HCT116 (cell line): ENCODE measurements around the gene CA6. TPM values are rescaled to one million over a fixed set of nuclear protein-coding genes. Genes with fewer than 3 reads are reported as not detected.

Experiments used
- ATAC-seq: fragments of 200-7000 bp; cut with Tn5 transposase; 2 replicates; pipeline ENCODE4 v1.9.1; 2020; ENCODE audit warnings: mild to moderate bottlenecking, moderate library complexity
- BruUV-seq: library from RNA; stranded (reverse); fragments of 400-500 nt; replicated peaks from 2 replicates; lab custom pipeline; 2021; lab: Mats Ljungman, UMichigan
- CTCF ChIA-PET: fragments of 300-600 bp; sonication (Branson Sonifier 250); formaldehyde crosslinking; loops from one replicate; lab custom pipeline; 2021; ENCODE audit warnings: antibody characterized with exemption; lab: Charles Lee
- POLR2A ChIA-PET: fragments of 300-600, 350-600 bp; sonication (Branson Sonifier 250); formaldehyde crosslinking; loops from one replicate; lab custom pipeline; 2021; ENCODE audit warnings: antibody characterized with exemption; lab: Charles Lee
- RAD21 ChIA-PET, 2 experiments: fragments of 300-600 bp; sonication (Branson Sonifier 250); formaldehyde crosslinking; loops; one replicate each; lab custom pipeline; 2023; ENCODE audit warnings: low total read pairs in 2 of 2; ENCODE audit not compliant: uncharacterized antibody in 2 of 2, unreplicated experiment in 2 of 2, low non-redundant PET in 1 of 2; lab: Charles Lee
- DNase-seq: peaks from one replicate; pipeline ENCODE4 v3.0.0-alpha.2; 2010; ENCODE audit warnings: low read depth, low spot score
- H2AFZ ChIP-seq: fragments of 200-600 bp; shearing (Covaris generic), sonication (generic); 2 replicates; pipeline ENCODE4 v1.6.1; 2017; ENCODE audit warnings: low read depth, mixed run types, mixed read lengths, antibody characterized with exemption, low read length; ENCODE audit not compliant: poor library complexity, severe bottlenecking
- H3K27ac ChIP-seq: 2 replicates; pipeline ENCODE4 v1.5.1; 2012; ENCODE audit warnings: low read depth, low read length
- H3K27me3 ChIP-seq: fragments of 200-600 bp; sonication (generic); 2 replicates; pipeline ENCODE4 v1.6.1; 2016; ENCODE audit warnings: mixed run types, low read length, mixed read lengths; ENCODE audit not compliant: insufficient read depth
- H3K36me3 ChIP-seq, 2 experiments: fragments of 200-500 bp in 1 of 2; fragments of 200-600 bp in 1 of 2; sonication (Bioruptor generic) in 1 of 2; sonication (generic) in 1 of 2; 2 replicates each; pipeline versions ENCODE4 v1.5.1 to v1.6.1; 2014 to 2016; ENCODE audit warnings: low read length in 2 of 2, inconsistent platforms in 1 of 2, mixed read lengths in 1 of 2, mixed run types in 1 of 2; ENCODE audit not compliant: insufficient read depth in 2 of 2, control insufficient read depth in 1 of 2
- H3K4me1 ChIP-seq, 2 experiments: fragments of 200-600 bp in 1 of 2; sonication (generic) in 1 of 2; 2 replicates each; pipeline versions ENCODE4 v1.5.1 to v1.6.1; 2012 to 2017; ENCODE audit warnings: low read length in 2 of 2, inconsistent platforms in 1 of 2, mild to moderate bottlenecking in 1 of 2, mixed read lengths in 1 of 2, mixed run types in 1 of 2, moderate library complexity in 1 of 2; ENCODE audit not compliant: insufficient read depth in 2 of 2, control insufficient read depth in 1 of 2
- H3K4me2 ChIP-seq: fragments of 200-600 bp; sonication (generic); 2 replicates; pipeline ENCODE4 v1.6.1; 2017; ENCODE audit warnings: mixed run types, low read length, mixed read lengths
- H3K4me3 ChIP-seq, 2 experiments: fragments of 200-600 bp in 1 of 2; sonication (generic) in 1 of 2; replicated peaks in 1 of 2; 2 replicates each; pipeline ENCODE4 v1.5.1; 2011 to 2016; ENCODE audit warnings: low read length in 2 of 2, control low read depth in 1 of 2, low read depth in 1 of 2, mild to moderate bottlenecking in 1 of 2, mixed read lengths in 1 of 2, mixed run types in 1 of 2
- H3K79me2 ChIP-seq: fragments of 200-600 bp; sonication (generic); 2 replicates; pipeline ENCODE4 v1.6.1; 2017; ENCODE audit warnings: mild to moderate bottlenecking, mixed run types, low read length, moderate library complexity, mixed read lengths; ENCODE audit not compliant: insufficient read depth
- H3K9ac ChIP-seq: fragments of 200-600 bp; sonication (generic); 2 replicates; pipeline ENCODE4 v1.6.1; 2016; ENCODE audit warnings: low read length, mixed read lengths
- H3K9me2 ChIP-seq: fragments of 200-600 bp; sonication (generic), shearing (Covaris generic); 2 replicates; pipeline ENCODE4 v1.6.1; 2017; ENCODE audit warnings: mixed run types, mild to moderate bottlenecking, moderate library complexity; ENCODE audit not compliant: insufficient read depth
- H3K9me3 ChIP-seq, 2 experiments: fragments of 200-500 bp in 1 of 2; fragments of 200-600 bp in 1 of 2; sonication (Bioruptor generic) in 1 of 2; sonication (generic) in 1 of 2; 2 replicates each; pipeline ENCODE4 v1.6.1; 2014 to 2017; ENCODE audit warnings: low read length in 2 of 2, mixed read lengths in 2 of 2, inconsistent platforms in 1 of 2, low read depth in 1 of 2, mild to moderate bottlenecking in 1 of 2, mixed run types in 1 of 2, moderate library complexity in 1 of 2; ENCODE audit not compliant: control insufficient read depth in 1 of 2, insufficient read depth in 1 of 2
- H4K20me1 ChIP-seq: fragments of 200-600 bp; sonication (generic), shearing (Covaris generic); 2 replicates; pipeline ENCODE4 v1.6.1; 2017; ENCODE audit warnings: mixed run types, mild to moderate bottlenecking, moderate library complexity; ENCODE audit not compliant: insufficient read depth
- ELF1 ChIP-seq: IDR thresholded peaks from 2 replicates; pipeline ENCODE4 v1.6.1; 2012; ENCODE audit warnings: low read depth, borderline replicate concordance
- FOSL1 ChIP-seq: IDR thresholded peaks from 2 replicates; pipeline ENCODE4 v1.6.1; 2012; ENCODE audit warnings: low read depth
- MAX ChIP-seq: IDR thresholded peaks from 2 replicates; pipeline ENCODE4 v1.6.1; 2012
- POLR2A ChIP-seq: IDR thresholded peaks from 2 replicates; pipeline ENCODE4 v1.7.0; 2011; ENCODE audit warnings: borderline replicate concordance; ENCODE audit not compliant: insufficient read depth, insufficient read length; ENCODE audit errors: extremely low read depth
- POLR2AphosphoS5 ChIP-seq: IDR thresholded peaks from 2 replicates; pipeline ENCODE4 v1.6.1; 2011; ENCODE audit warnings: mild to moderate bottlenecking, low read depth, low read length, moderate library complexity
- RAD21 ChIP-seq: IDR thresholded peaks from 2 replicates; pipeline ENCODE4 v1.6.1; 2012; ENCODE audit warnings: low read depth, mild to moderate bottlenecking
- REST ChIP-seq: IDR thresholded peaks from 2 replicates; pipeline ENCODE4 v1.6.1; 2012; ENCODE audit warnings: low read depth
- SIN3A ChIP-seq: IDR thresholded peaks from 2 replicates; pipeline ENCODE4 v1.6.1; 2012; ENCODE audit warnings: low read depth
- SP1 ChIP-seq: IDR thresholded peaks from 2 replicates; pipeline ENCODE4 v1.6.1; 2012; ENCODE audit warnings: low read depth
- ZBTB33 ChIP-seq: IDR thresholded peaks from 2 replicates; pipeline ENCODE4 v1.6.1; 2011; ENCODE audit warnings: mild to moderate bottlenecking, low read length, moderate library complexity; ENCODE audit not compliant: insufficient replicate concordance; ENCODE audit errors: extremely low read depth
- ZFX ChIP-seq: fragments of 450-650 bp; IDR thresholded peaks from 2 replicates; pipeline ENCODE4 v1.6.1; 2017
- intact Hi-C: fragments of 100-400 bp; cut with micrococcal nuclease; formaldehyde crosslinking; loops from 2 replicates; pipeline ENCODE4 v1.10.0; 2022
- total RNA-seq: library from RNA; stranded (reverse); gene quantifications from one replicate; pipeline ENCODE4 v1.2.1, GENCODE V29; 2021; ENCODE audit not compliant: unreplicated experiment
- TF ChIP-seq, protein P1 (sequence below), 3 experiments: fragments of 200-600 bp in 1 of 3; sonication (generic) in 1 of 3; IDR thresholded peaks in 2 of 3; conservative IDR thresholded peaks in 1 of 3; 2 replicates each; pipeline ENCODE4 v1.5.1; 2012 to 2017; ENCODE audit warnings: low read depth in 2 of 3, low read length in 2 of 3, antibody characterized with exemption in 1 of 3, borderline replicate concordance in 1 of 3, control low read depth in 1 of 3, mild to moderate bottlenecking in 1 of 3, mixed read lengths in 1 of 3, mixed run types in 1 of 3, moderate library complexity in 1 of 3; ENCODE audit not compliant: insufficient read depth in 1 of 3

Gene CA6
- total RNA-seq, 1 experiment from 2014 or later, result not detected

DNA sequence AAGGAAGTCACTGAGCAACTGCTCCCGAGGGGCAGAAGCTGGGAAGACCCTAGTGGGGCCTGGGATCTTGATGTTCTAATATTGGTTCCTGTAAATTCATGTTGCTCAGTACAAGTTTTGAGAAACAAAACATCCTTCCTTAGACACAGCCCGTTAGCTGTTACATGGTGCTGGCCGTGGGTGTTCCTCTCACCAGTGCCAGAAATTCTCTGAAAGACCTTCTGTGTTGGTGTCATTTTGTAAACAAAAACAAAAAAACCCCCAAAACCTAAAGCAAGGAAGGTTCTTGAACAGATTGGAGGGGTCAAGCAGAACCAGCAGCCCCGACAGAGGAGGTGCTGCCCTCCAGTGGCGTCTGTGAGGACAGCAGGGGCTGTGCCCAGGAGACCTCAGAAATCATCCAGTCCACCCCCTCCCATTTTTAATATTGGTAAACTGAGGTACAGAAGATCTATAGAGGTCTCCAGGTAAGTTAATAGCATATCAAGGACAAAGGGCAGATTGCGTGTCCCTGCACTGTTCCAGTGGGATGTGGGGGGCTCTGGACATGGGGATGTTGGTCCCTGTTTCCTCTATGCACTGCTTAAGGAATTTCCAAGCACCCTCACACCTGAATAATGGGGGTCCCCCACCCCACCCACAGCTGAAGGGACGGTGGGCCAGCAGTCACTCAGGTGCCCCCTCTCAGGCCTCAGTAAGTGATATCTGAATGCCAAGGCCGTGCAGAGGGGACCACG, 42.4 kb downstream of the CA6 start:
- RAD21 ChIA-PET, result interaction anchor here (0.6 to 1.1 kb wide), 2 partner anchors 16 to 139 kb away, joined by 3 read pairs; no protein-coding TSS in a partner anchor
- TF ChIP-seq FOSL1 (no peak), ZBTB33 (no peak), MAX (no peak), RAD21 (peak; percentile 85), SP1 (no peak), SIN3A (no peak), ZFX (no peak), REST (no peak), POLR2A (no peak), ELF1 (no peak), POLR2AphosphoS5 (no peak)
- TF ChIP-seq, protein P1, sequence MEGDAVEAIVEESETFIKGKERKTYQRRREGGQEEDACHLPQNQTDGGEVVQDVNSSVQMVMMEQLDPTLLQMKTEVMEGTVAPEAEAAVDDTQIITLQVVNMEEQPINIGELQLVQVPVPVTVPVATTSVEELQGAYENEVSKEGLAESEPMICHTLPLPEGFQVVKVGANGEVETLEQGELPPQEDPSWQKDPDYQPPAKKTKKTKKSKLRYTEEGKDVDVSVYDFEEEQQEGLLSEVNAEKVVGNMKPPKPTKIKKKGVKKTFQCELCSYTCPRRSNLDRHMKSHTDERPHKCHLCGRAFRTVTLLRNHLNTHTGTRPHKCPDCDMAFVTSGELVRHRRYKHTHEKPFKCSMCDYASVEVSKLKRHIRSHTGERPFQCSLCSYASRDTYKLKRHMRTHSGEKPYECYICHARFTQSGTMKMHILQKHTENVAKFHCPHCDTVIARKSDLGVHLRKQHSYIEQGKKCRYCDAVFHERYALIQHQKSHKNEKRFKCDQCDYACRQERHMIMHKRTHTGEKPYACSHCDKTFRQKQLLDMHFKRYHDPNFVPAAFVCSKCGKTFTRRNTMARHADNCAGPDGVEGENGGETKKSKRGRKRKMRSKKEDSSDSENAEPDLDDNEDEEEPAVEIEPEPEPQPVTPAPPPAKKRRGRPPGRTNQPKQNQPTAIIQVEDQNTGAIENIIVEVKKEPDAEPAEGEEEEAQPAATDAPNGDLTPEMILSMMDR (IDR thresholded peaks at IDR 0.05 in 2 of 3, conservative IDR thresholded peaks at IDR 0.05 in 1 of 3; ENCODE audit: borderline replicate concordance in 1 of 3, insufficient read depth in 1 of 3, low read depth in 2 of 3, low read length in 2 of 3), result peak; percentile 81 to 98 (median 91)
- TF ChIP-seq, all 23 proteins: peak for 2
- Histone ChIP-seq H3K9ac (no peak overlapping the region), H3K79me2 (no peaks in the 10 kb centered on the region), H3K27me3 (no peaks in the 10 kb centered on the region), H3K36me3 (no peaks in the 10 kb centered on the region), H2AFZ (peak overlapping the region; percentile 82), H3K4me2 (no peak overlapping the region), H3K27ac (no peak overlapping the region), H4K20me1 (no peaks in the 10 kb centered on the region), H3K9me2 (no peaks in the 10 kb centered on the region), H3K9me3 (no peaks in the 10 kb centered on the region), H3K4me3 (no peak overlapping the region), H3K4me1 (peaks cover 13 to 35% of the 10 kb centered on the region in 2 experiments)
- ChIA-PET POLR2A (no interaction called here), CTCF (interaction anchor here (1.0 to 3.3 kb wide), 4 partner anchors 17 to 73 kb away, joined by 3 to 16 read pairs (median 10); no protein-coding TSS in a partner anchor)
- BruUV-seq, result no TSS peak
- intact Hi-C loops, result loop anchor here (1.0 to 5.0 kb wide), 2 partner anchors 70 to 116 kb away; no protein-coding TSS in a partner anchor
- ATAC-seq, result peak; percentile 82
- no peak for DNase-seq
